Suppressor macrophage treated with lipopolysaccharide for 4 hours (primary cell): ENCODE measurements around the gene GRK5.
"Not testable (repeated sequence)": the region's sequence is repeated elsewhere in the genome, so short reads cannot be mapped to it uniquely, and the experiment has no call there.

Experiments used
- DNase-seq: peaks from one replicate; pipeline ENCODE4 v3.0.0-alpha.2; 2020

The GRK5 gene

DNA sequence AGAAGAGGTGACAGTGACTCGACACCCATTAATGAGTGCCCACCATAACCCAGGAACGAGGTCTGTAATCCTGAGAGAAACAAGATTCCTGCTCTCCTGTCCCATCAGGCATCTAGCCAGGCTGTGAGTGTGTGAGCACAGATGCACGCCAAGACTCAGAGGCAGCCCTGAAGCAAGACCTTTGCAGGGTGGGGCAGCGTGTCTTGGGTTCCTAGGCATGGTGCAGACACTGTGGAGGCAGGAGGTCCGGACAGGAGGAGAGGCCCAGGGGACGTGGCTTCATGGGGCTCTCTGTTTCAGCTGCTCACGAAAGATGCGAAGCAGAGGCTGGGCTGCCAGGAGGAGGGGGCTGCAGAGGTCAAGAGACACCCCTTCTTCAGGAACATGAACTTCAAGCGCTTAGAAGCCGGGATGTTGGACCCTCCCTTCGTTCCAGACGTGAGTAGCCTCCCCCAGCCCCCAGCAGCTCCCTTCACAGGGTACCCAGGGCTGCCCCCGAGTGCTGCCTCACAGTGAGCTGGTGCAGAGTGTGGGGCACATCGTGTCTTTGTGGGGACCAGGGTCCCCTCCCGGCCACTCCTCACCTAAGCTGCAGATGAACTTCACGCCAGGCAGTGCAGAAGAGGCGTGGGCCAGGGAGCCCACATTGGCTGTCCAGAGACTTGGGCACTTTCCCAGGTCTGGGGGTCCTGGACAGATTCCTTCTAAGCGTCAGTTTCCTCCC, 240.6 kb downstream of the GRK5 start:
- DNase-seq, result no peak

- no peak for DNase-seq
Measured at GRCh38 chr10:119448628-119449584, 241.5 kb downstream of the GRK5 start.

GRCh38 chr10:119449760-119450461, 242.5 kb downstream of the GRK5 start:
- DNase-seq, result no peak

DNA sequence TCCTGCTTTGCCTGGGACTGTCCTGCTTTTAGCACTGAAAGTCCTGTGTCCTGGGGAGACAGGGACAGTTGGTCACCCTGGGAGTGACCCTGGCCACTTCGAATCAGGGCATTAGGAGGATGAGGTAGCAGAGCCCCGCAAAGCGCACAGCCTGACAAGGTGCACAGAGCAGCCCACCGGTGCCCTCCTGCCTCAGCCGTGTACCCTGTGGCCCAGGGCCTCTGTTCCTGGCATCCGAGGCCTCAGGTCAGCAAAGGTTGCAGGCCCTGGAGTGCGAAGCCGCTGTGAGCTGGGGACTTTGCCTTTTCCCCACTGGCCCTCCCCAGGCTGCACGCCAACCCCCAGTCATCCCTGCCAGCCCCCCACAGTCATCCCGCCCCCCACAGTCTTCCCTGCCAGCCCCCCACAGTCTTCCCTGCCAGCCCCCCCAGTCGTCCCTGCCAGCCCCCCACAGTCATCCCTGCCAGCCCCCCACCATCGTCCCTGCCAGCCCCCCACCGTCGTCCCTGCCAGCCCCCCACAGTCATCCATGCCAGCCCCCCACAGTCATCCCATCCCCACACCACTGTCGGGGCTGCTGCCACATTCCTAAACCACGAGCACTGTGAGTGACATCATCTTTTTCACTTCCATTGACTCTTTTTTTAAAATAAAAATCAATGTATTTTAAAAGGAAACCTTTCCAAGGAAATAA, 243.4 kb downstream of the GRK5 start:
- no peak for DNase-seq

DNA sequence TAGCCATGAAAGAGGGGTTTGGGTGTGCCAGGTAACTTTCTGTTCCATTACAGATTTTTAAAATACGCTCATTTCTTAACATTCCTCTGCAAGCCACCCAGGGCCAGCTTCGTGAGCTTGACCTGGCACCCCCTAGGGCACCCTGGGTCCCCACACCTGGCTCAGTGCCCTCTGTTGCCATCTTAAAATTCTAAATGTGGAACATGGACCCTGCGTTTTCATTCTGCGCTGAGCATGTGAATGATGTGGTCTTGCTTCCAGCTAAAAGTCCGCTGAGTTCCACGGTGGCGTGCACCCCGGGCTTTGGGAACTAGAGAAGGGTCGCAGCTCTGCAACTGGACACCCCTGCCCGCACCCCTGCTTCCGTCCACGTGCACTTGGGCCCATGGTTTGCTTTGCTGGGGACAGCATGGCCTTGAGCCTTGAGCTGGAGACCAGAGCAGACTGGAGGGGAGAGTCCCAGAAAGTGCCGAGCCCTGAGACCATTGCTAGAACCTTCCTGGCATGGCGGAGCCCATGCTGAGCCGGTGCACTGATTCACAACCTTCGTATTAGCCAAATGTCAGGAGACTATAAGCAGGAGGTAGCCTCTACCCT, 244.0 kb downstream of the GRK5 start:
- DNase-seq, result no peak

DNA sequence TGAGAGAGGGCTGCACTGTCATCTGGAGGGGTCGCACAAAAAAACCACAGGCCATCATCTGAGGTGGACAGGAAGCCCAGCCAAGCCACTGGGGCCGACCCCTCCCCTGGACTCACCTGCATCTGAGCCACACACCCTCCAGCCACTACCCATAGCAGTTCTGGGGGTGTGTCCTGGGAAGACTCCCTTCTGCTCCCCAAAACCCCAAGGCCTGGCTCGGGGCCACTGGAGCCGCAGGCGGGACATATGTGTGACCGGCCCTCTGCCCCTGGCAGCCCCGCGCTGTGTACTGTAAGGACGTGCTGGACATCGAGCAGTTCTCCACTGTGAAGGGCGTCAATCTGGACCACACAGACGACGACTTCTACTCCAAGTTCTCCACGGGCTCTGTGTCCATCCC, 245.0 kb downstream of the GRK5 start:
- DNase-seq, result no peak

- DNase-seq, result no peak
Measured at GRCh38 chr10:119453313-119453712, 245.9 kb downstream of the GRK5 start.

GRCh38 chr10:119454316-119454715, 246.9 kb downstream of the GRK5 start:
- no peak for DNase-seq

- DNase-seq, result no peak
Measured at GRCh38 chr10:119454990-119455389, 247.6 kb downstream of the GRK5 start.

GRCh38 chr10:119455609-119456434, 248.5 kb downstream of the GRK5 start:
- no peak for DNase-seq

DNA sequence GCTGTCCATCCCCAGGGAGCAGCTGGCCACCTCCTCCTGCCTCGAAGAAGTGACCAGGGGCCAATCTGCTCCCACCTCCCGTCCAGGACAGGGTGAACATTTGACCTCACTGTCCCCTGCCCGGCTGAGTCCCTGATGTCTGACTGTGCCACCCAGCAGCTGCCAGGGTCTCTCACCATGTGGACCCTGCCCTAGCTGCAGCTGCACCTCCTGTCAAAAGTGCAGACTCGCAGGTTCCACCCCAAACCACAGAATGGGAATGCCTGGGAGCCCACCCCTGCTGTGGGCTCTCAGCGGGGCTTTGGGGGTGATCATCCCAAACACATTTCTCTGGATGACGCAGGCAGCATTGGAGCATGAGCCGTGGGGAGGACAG, 249.1 kb downstream of the GRK5 start:
- DNase-seq, result no peak

- DNase-seq, result no peak
Measured at GRCh38 chr10:119457966-119458766, 250.8 kb downstream of the GRK5 start.

DNA sequence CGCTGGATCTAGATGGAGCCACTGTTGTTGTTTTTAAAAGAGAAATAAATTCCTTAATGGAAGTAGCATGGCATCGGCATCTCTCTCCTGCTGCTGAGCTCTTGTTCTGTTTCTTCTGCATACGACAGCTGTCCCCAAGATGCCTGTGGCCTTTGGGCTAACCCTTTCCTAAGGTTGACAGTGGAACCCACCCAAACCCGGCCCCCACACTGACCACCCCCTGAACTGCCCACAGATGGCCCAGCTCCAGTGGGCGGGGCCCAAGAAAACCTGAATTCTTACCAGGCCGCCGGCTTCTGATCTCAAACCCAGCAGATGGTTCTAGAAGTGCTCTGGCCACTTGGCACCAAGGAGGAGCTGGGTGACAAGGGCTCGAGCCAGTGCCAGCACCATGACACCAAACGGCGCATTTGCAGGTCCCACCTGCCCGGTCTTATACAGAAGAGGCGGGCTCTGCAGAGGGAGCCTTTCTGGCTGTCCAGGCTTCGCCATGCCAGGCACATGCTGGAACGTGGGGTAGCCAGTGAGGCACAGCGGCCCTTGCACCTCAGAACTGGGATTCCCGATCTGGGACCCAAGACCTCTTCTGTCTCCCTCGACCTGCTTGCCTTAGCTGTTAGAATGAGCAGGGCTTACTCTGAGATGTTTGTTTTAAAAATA, 252.4 kb downstream of the GRK5 start:
- DNase-seq, result no peak

DNA sequence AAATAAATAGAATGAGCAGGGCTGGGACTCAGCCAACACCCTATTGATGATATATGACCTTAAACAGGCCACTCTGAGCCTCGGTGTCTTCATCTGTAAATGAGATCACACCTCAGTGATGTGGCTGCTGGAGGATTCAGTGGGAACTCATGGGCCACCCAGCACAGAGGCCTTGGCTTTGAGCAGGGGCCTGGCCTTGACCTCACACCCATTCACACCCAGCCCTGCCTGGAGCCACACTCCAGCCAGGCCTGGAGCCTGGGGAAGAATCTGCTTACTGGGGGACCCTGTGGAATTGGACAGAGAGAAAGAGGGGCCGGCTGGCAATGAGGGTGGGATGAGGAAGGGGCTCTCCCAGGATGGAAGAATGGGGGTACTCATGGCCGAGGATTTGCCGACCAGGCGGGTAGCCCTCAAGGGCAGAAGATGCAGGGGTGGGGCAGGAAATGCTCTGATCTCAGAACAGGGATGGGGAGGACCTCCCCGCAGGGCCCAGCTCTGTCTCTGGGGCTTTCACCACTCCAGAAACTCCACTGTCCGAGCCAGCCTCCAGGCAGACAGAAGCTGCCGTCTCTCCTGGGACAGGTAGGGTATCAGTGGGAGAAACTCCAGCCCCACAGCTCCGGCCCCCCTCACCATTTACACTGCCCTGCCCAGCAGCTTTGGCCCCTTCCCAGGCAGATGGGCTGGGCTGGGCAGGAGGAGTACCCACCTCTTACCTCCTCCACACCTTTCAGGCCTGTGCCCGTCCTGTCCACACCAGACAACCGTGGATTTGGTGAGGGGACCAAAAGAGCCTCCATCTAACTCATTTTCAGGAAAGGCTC, 253.2 kb downstream of the GRK5 start:
- DNase-seq, result no peak

DNA sequence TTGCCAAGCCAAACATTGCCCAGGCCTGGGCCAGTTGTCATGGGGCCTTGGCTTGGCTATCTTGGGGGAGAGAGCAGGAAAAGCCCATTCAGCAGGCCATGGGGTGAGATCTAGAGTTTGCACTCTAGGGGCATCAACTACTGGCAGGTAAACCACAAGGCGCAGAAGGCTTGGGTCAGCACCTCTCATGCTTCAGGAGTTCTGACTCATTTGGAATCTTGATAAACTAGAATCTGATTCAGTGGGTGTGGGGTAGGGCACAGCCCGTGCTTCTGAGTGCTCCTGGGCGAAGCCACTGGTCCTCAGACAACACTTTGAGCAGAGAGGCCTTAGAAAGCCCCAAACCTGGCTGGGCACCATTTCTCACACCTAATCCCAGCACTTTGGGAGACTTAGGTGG, 254.0 kb downstream of the GRK5 start:
- DNase-seq, result no peak

DNA sequence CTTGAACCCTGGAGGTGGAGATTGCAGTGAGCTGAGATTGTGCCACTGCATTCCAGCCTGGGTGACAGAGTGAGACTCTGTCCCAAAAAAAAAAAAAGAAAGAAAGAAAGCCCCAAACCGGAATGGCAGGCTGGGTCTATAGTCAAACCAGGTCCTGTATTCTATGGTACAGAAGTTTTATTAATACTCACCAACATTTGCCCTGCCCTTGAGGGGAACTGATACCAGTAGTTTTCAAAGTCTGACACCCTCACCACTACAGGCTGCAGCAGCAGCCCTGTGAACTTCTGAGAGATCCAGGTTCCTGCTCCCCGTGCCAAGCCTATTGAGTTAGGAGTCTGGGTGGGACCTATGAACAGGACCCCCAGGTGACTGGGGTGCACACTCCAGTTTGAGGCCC, 254.6 kb downstream of the GRK5 start:
- no peak for DNase-seq

DNA sequence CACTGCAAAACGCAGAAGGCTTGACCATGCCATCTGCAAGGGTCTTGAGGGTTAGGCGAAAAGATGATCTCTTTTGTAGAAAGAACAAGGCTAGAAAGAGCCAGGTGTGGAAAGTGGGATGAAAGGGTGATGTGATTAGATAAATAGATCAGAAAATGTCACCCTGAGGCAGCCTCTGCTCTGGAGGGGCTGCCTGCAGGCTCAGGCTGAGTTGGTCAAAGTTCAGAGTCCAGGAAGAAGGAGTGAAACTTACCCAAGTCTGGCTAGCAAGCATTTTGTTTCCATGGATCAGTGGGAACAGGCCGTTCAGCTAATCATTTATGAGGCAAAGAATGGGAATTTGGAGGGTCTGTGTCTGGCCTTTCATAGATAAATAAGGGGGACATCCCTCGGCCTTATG, 255.4 kb downstream of the GRK5 start:
- DNase-seq, result no peak

DNA sequence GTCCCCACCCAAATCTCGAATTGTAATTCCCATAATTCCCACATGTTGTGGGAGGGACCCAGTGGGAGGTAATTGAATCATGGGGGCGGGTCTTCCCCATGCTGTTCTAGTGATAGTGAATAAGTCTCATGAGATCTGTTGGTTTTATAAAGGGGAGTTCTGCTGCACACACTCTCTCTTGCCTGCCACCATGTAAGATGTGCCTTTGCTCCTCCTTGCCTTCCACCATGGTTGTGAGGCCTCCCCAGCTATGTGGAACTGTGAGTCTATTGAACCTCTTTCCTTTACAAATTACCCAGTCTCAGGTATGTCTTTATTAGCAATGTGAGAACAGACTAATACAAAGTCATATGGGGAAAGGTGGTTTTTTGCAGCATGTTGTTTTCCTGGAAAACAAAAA, 255.8 kb downstream of the GRK5 start:
- DNase-seq, result not testable (repeated sequence)

DNA sequence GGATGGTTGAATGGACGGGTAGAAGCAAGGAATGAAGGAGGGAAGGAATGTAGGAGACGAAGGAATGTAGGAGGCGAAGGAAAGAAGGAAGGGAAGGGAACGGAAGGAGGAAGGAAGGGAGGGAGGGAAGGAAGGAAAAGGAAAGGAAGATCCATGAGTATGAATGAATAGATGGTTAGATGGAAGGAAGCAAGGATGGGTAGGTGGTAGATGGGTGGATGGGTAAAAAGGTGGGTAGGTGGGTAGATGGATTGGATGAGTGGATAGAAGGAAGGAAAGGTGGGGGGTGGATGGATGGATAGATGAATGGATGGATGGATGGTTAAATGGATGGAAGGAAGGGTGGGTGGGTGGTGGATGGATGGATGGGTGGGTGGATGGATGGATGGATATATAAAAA, 257.7 kb downstream of the GRK5 start:
- DNase-seq, result no peak
